ENCODE data around the gene PPP6R3.
"Not testable (repeated sequence)": the region's sequence is repeated elsewhere in the genome, so short reads cannot be mapped to it uniquely, and the experiment has no call there.

The PPP6R3 gene

DNA sequence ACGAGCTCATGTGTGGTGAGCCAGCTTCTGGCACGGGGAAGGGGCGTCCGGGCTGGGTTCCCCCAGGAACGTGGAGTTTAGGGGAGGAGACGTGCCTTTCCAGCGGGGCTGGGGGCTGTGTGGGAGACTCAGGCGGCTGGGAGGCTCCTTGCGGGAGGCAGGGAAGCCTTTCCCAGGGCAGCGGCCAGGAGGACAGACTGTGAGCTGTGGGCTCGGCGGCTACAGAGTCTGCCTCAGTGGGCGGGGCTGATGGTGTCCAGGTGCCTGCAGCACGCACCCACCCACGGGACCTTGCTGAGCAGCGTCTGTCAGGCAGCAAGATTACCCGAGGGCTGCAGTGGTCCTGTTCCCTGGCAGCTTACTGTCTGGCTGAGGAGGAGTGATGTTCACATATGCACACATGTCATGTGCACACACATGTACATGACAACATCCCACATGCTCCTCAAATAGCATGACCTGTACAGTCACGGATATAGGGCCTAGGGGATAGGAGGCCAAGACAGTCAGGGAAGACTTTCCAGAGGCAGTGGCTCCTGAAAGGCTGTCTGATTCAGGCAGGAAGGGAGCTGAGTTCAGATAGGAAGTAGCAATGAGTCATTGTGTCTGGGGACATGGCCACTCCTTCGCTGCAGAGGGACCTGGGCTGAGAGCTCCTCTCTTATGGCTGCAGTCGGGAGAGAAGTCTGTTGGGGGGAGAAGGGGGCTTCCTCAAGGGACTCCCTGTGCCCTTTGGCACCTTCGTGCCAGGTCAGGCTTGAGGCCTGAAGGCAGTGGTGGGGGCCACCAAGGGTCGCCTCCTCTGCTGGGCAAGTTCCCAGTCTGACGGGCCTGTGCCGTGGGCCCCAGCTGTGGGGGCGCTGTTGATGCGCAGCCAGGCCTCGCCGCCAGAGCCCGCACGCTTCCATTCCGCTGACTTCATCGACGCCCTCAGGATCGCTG, 23.3 kb upstream of the PPP6R3 start:
- DNase-seq = peak; percentile 79 to 85 (median 83)

DNA sequence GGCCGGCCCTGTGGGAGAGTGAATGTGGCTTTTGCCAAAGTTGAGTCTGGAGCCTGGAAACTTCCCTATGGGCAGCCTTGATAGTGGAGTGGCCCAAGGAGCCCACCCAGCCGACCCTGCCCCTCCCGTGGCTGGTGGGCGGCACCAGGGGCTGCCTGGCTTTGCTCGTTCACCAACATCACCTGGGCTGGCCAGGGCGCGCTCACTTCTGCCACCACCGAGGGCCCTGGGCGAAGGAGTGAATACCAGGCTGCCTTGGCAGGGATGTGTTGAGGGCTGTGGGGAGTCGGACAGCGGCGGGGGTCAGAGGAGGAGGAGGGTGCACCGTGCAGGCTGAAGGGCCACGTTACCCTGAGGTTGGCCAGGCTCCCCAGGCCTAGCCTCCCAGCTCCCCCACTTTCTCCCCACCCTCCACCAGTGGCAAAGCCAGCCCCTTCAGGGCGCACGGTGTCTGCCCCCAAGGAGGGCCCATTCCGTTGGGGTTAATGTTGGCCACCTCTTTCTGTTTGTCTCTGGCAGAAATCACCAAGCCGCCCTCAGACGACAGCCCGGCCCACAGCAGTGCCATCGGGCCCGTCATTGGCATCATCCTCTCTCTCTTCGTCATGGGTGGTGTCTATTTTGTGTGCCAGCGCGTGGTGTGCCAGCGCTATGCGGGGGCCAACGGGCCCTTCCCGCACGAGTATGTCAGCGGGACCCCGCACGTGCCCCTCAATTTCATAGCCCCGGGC, 22.5 kb upstream of the PPP6R3 start:
- no peak for DNase-seq

DNA sequence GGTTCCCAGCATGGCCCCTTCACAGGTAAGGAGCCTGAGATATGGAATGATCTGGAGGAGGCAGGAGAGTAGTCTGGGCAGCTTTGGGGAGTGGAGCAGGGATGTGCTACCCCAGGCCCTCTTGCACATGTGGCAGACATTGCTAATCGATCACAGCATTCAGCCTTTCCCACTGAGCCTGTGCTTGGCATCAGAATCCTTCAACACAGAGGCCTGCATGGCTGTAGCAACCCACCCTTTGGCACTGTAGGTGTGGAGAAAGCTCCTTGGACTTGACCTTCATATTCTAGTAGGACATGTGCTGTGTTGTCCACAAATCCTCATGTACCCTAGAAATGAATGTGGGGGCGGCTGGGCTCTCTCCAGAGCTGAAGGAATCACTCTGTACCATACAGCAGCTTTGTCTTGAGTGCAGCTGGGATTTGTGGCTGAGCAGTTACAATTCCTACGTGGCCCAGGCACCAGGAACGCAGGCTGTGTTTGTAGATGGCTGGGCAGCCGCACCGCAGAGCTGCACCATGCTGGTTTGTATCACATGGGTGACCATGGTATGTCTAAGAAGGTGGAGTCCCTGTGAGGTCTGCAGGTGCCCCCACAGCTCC, 21.8 kb upstream of the PPP6R3 start:
- no peak for DNase-seq

GRCh38 chr11:68439355-68440065, 21.0 kb upstream of the PPP6R3 start:
- DNase-seq = no peak

- no peak for DNase-seq
Observed at GRCh38 chr11:68440224-68440623, 20.3 kb upstream of the PPP6R3 start.

GRCh38 chr11:68441466-68442230, 18.9 kb upstream of the PPP6R3 start:
- DNase-seq = no peak

DNA sequence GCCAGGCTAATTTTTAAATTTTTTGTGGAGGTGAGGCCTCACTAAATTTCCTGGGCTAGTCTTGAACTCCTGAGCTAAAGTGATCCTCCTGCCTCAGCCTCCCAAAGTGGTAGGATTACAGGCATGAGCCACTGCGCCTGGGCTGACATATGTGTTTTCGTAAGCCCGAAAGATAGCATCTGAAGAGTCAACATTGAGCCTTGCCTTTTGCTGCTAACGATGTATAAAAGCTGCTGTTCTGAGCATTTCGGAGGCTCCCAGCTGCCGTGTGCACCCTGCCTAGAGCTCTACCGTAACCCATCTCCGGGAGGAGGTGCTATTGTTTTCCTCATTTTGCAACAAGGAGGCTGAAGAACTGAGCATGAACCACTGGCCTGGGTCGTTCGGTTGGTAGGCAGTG, 18.1 kb upstream of the PPP6R3 start:
- DNase-seq = no peak

GRCh38 chr11:68444566-68444965, 16.0 kb upstream of the PPP6R3 start:
- DNase-seq = no peak

DNA sequence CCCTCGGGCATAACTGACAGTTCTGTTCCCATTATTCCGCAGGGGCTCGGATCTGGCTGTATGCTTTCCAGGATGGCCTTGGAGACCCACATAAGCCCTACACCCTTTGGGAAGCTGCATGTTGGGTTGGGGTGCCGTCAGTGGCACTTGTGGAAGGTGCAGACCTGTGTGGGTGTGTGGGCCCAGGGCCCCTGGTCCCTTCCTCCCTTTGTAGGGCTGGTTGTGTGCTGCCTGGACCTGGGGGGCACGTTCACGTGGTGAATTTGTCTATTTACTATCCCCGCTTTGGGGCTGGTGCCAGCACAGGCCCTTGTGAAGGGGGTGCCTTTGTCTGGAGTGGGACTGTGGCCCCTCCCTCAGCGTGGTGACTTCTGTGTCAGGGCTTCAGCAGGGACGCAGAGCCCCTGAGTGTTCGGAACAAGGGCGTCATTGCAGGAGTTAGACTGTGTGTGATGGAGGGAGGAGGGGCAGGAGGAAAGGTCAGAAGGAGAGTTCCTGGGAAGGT, 15.0 kb upstream of the PPP6R3 start:
- DNase-seq = no peak

- DNase-seq = no peak
Observed at GRCh38 chr11:68446046-68446725, 14.4 kb upstream of the PPP6R3 start.

- DNase-seq = peak; percentile 79 to 91 (median 88)
Observed at GRCh38 chr11:68447015-68447801, 13.3 kb upstream of the PPP6R3 start.

DNA sequence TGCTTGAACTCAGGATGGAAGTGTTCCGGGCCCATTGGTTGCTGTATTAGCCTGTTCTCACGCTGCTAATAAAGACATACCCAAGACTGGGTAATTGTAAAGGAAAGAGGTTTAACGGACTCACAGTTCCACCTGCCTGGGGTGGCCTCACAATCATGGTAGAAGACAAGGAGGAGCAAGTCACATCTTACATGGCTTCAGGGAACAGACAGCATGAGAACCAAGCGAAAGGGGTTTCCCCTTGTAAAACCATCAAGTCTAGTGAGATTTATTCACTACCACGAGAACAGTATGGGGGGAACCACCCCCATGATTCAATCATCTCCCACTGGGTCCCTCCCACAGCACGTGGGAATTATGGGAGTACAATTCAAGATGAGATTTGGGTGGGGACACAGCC, 12.6 kb upstream of the PPP6R3 start:
- DNase-seq = peak in 2 of 3 donors; percentile 20 to 33

DNA sequence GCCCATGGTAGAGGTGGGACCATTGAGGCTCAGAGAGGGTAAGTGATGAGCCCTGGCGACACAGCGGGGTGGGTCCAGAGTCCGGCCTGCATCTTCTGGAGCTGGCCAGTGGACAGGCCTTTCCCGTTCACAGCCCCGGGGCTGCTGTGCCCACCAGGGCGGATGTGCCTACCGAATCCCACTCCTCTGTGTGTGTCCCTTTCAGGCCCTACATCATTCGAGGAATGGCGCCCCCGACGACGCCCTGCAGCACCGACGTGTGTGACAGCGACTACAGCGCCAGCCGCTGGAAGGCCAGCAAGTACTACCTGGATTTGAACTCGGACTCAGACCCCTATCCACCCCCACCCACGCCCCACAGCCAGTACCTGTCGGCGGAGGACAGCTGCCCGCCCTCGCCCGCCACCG, 11.9 kb upstream of the PPP6R3 start:
- no peak for DNase-seq

DNA sequence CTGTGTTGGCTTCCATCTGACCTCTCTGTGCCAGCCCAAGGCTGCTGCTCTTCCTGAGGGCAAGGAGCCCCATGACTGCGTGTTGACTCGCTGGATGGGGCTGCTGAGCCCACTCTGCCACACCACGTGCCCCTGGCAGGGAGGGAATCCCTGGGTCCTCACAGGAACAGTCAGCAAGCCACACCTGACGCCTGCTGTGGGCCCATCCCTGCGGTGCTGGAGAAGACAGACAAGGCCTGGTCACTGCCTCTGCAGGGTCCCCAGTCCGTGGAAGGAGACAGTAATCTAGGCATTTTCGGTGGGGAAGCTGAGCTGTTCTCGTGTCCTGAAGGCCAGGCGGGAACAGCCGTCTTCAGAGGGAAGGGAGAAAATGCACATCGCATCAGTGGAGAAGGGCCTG, 10.6 kb upstream of the PPP6R3 start:
- no peak for DNase-seq

DNA sequence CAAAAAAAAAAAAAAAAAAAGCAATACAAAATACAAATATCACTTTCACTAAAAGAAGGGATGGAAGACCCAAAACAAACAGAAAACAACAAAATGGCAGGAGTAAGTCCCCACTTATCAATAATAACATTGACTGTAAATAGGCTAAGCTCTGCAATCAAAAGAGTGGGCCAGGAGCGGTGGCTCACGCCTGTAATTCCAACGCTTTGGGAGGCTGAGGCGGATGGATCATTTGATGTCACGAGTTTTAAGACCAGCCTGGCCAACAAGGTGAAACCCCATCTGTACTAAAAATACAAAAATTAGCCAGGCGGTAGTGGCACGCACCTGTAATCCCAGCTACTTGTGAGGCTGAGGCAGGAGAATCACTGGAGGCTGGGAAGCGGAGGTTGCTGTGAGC, 9.8 kb upstream of the PPP6R3 start:
- DNase-seq = no peak

GRCh38 chr11:68454767-68455166, 5.8 kb upstream of the PPP6R3 start:
- DNase-seq = no peak

GRCh38 chr11:68455485-68455884, 5.1 kb upstream of the PPP6R3 start:
- DNase-seq = no peak

GRCh38 chr11:68457216-68457897, 3.2 kb upstream of the PPP6R3 start:
- no peak for DNase-seq

DNA sequence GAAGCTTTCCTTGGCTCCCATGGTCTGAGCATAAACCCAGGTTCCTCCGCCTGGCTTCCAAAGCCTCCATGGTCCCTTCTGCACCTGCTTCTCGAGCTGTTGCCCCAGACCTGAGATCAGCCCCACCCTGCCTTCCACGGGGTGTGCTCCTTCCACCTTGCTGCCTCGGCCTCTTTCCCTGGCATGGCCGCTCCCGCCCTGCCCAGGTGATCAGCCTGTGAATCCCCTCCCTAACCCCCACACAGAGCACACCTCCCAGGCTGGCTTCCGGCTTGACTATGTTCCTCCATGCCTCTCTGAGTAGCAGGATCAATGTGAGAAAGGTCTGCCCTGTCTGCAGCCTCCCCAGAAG, 2.7 kb upstream of the PPP6R3 start:
- DNase-seq = no peak

- DNase-seq = not testable (repeated sequence)
Observed at GRCh38 chr11:68458340-68458739, 2.2 kb upstream of the PPP6R3 start.
